ENCODE results near the gene TNNI3. TPM values are rescaled to one million over a fixed set of nuclear protein-coding genes. Genes with fewer than 3 reads are reported as not detected.

TNNI3 gene
- total and polyA plus RNA-seq, 10 of the 15 experiments (the other 5 are each of a cell fraction or from before 2014, with no cell fraction given): not detected

- in situ Hi-C loops (cut with MboI) (no loop called here), intact Hi-C loops (cut with micrococcal nuclease; ENCODE audit: unreplicated experiment) (no loop called here)
- no peak for FAIRE-seq
- Histone ChIP-seq H3K36me3 (ENCODE audit: control insufficient read depth in 2 of 2, insufficient read depth in 2 of 2, low read length in 1 of 2) (peaks cover 0 to 6% of the 10 kb centered on the region in 2 experiments; a peak in 1 of 4 replicates), H3K27me3 (replicated peaks in 1 of 2; ENCODE audit: control insufficient read depth in 2 of 2, insufficient read depth in 2 of 2, low read length in 1 of 2) (no peaks in the 10 kb centered on the region), H3K27ac (ENCODE audit: control insufficient read depth, insufficient read depth) (no peak overlapping the region), H3K79me2 (ENCODE audit: control insufficient read depth, insufficient read depth, low read length) (no peaks in the 10 kb centered on the region), H3K4me1 (ENCODE audit: control insufficient read depth, insufficient read depth, low read length) (no peaks in the 10 kb centered on the region), H3K9me3 (replicated peaks; ENCODE audit: control insufficient read depth, insufficient read depth, low read length) (no peaks in the 10 kb centered on the region; the same call in 2 of the 3 replicates), H4K20me1 (ENCODE audit: control insufficient read depth, insufficient read depth) (no peaks in the 10 kb centered on the region), H3K4me2 (ENCODE audit: control insufficient read depth, insufficient read depth) (no peak overlapping the region), H2AFZ (ENCODE audit: control insufficient read depth, low read depth, low read length) (no peak overlapping the region), H3K4me3 (no peak overlapping the region), H3K9ac (ENCODE audit: control insufficient read depth, insufficient read depth, low read length) (no peak overlapping the region)
- ChIA-PET SMC1A (ENCODE audit: uncharacterized antibody, unreplicated experiment) (no interaction called here), CTCF (interaction anchor here (1.3 kb wide), 1 partner anchor 15 kb away, joined by 3 read pairs; no protein-coding TSS in a partner anchor), RAD21 (ENCODE audit: unreplicated experiment) (no interaction called here), POLR2A (no interaction called here)
- TF ChIP-seq ATF3 (IDR thresholded peaks at IDR 0.05; ENCODE audit: borderline replicate concordance, extremely low read depth, low read depth, low read length) (no peak), NKRF (conservative IDR thresholded peaks at IDR 0.05) (no peak), MTA3 (IDR thresholded peaks at IDR 0.05; ENCODE audit: borderline replicate concordance, low read length) (no peak), CBX3 (IDR thresholded peaks at IDR 0.05; ENCODE audit: borderline replicate concordance, low read depth) (no peak), FOXK2 (IDR thresholded peaks at IDR 0.05) (no peak), ZNF24 (IDR thresholded peaks at IDR 0.05) (no peak), EZH2 (IDR thresholded peaks at IDR 0.05; ENCODE audit: borderline replicate concordance, control insufficient read depth, low read depth, low read length) (no peak), YY1 (IDR thresholded peaks at IDR 0.05; ENCODE audit: low read depth, low read length) (no peak), STAT1 (conservative IDR thresholded peaks at IDR 0.05) (no peak), TCF3 (IDR thresholded peaks at IDR 0.05; ENCODE audit: borderline replicate concordance, insufficient read depth, low read depth, low read length) (no peak), SMAD1 (IDR thresholded peaks at IDR 0.05; ENCODE audit: low read depth, partially characterized antibody) (no peak)
- ATAC-seq: no peak
- DNase-seq (ENCODE audit: low read depth, low spot score): no peak
- WGBS (ENCODE audit: insufficient coverage, insufficient replicate concordance, low lambda C conversion rate, missing lambda C conversion rate): 100% methylated on average over 9 of the region's 9 CpGs
- BruUV-seq (replicated peaks): no TSS peak
Observed at GRCh38 chr19:55103190-55103589, 54.3 kb downstream of the TNNI3 start.

Small RNA genes within 50 kb of the gene (microRNA-seq; reads per million reads assigned to microRNA genes)
- not detected for gene MIR7975

Small RNA genes within 50 kb of the gene (small RNA-seq; reads per million reads assigned to genes)
- gene MIR7975 (not detected), gene RF01210 (not detected)

Other genes with a start within 250 kb of the TNNI3 start
Only the 7 nearest of the 22 such genes appear.
- gene EPS8L1, start 81.9 kb downstream of the TNNI3 start, total RNA-seq (2014; rRNA removed): 0.68 and 1.4 TPM in 2 replicates
- 0.64 and 0.72 TPM in 2 replicates for gene EPS8L1, start 81.9 kb downstream of the TNNI3 start, total RNA-seq (2014; rRNA removed; fragmentation: Illumina TruSeq; extraction: Trizol)
- gene EPS8L1, start 81.9 kb downstream of the TNNI3 start, total RNA-seq (2021): 1.8 and 2.2 TPM in 2 replicates
- 0.71 and 0.82 TPM in 2 replicates for gene EPS8L1, start 81.9 kb downstream of the TNNI3 start, polyA plus RNA-seq (2011; rRNA removed)
- 0.72 TPM in 1 of 2 replicates, not detected in the other for gene EPS8L1, start 81.9 kb downstream of the TNNI3 start, polyA plus RNA-seq (2014; fragmentation: Illumina TruSeq; extraction: Trizol)
- gene EPS8L1, start 81.9 kb downstream of the TNNI3 start, polyA plus RNA-seq (2014; fragmentation: Nextera tagmentation; extraction: Ambion mirVana): not detected
- gene EPS8L1, start 81.9 kb downstream of the TNNI3 start, polyA plus RNA-seq (2014; rRNA removed): 1.5 and 1.8 TPM in 2 replicates
- gene EPS8L1, start 81.9 kb downstream of the TNNI3 start, polyA plus RNA-seq (2016; fragmentation: Nextera tagmentation; extraction: Ambion mirVana): 1 to 10 TPM; 1.2 to 2.1 TPM
- gene PPP1R12C, start 40.1 kb downstream of the TNNI3 start, total RNA-seq (2014; rRNA removed): 51.7 and 66.5 TPM in 2 replicates
- gene PPP1R12C, start 40.1 kb downstream of the TNNI3 start, total RNA-seq (2014; rRNA removed; fragmentation: Illumina TruSeq; extraction: Trizol): 25.2 and 28.2 TPM in 2 replicates
- gene PPP1R12C, start 40.1 kb downstream of the TNNI3 start, total RNA-seq (2021): 76.4 and 84.7 TPM in 2 replicates
- 9.6 and 23.0 TPM in 2 replicates for gene PPP1R12C, start 40.1 kb downstream of the TNNI3 start, polyA plus RNA-seq (2011; rRNA removed)
- gene PPP1R12C, start 40.1 kb downstream of the TNNI3 start, polyA plus RNA-seq (2014; fragmentation: Illumina TruSeq; extraction: Trizol): 3.5 and 18.0 TPM in 2 replicates
- gene PPP1R12C, start 40.1 kb downstream of the TNNI3 start, polyA plus RNA-seq (2014; fragmentation: Nextera tagmentation; extraction: Ambion mirVana): 1 to 10 TPM; 1.4 to 4.7 TPM
- 83.4 and 101 TPM in 2 replicates for gene PPP1R12C, start 40.1 kb downstream of the TNNI3 start, polyA plus RNA-seq (2014; rRNA removed)
- 10 to 100 TPM; 10.5 to 14.8 TPM for gene PPP1R12C, start 40.1 kb downstream of the TNNI3 start, polyA plus RNA-seq (2016; fragmentation: Nextera tagmentation; extraction: Ambion mirVana)
- gene TNNT1, start 8.5 kb downstream of the TNNI3 start, total RNA-seq (2014; rRNA removed): not detected in 2 replicates
- not detected in 2 replicates for gene TNNT1, start 8.5 kb downstream of the TNNI3 start, total RNA-seq (2014; rRNA removed; fragmentation: Illumina TruSeq; extraction: Trizol)
- 0.62 TPM in 1 of 2 replicates, not detected in the other for gene TNNT1, start 8.5 kb downstream of the TNNI3 start, total RNA-seq (2021)
- gene TNNT1, start 8.5 kb downstream of the TNNI3 start, polyA plus RNA-seq (2011; rRNA removed): 0.26 TPM in 1 of 2 replicates, not detected in the other
- not detected in 2 replicates for gene TNNT1, start 8.5 kb downstream of the TNNI3 start, polyA plus RNA-seq (2014; fragmentation: Illumina TruSeq; extraction: Trizol)
- not detected for gene TNNT1, start 8.5 kb downstream of the TNNI3 start, polyA plus RNA-seq (2014; fragmentation: Nextera tagmentation; extraction: Ambion mirVana)
- gene TNNT1, start 8.5 kb downstream of the TNNI3 start, polyA plus RNA-seq (2014; rRNA removed): not detected in 2 replicates
- under 1 TPM in 1 of 2 experiments, not detected in 1; 0.37 TPM for gene TNNT1, start 8.5 kb downstream of the TNNI3 start, polyA plus RNA-seq (2016; fragmentation: Nextera tagmentation; extraction: Ambion mirVana)
- gene DNAAF3, start 8.9 kb upstream of the TNNI3 start, total RNA-seq (2014; rRNA removed): not detected in 2 replicates
- not detected in 2 replicates for gene DNAAF3, start 8.9 kb upstream of the TNNI3 start, total RNA-seq (2014; rRNA removed; fragmentation: Illumina TruSeq; extraction: Trizol)
- gene DNAAF3, start 8.9 kb upstream of the TNNI3 start, total RNA-seq (2021): not detected in 2 replicates
- gene DNAAF3, start 8.9 kb upstream of the TNNI3 start, polyA plus RNA-seq (2011; rRNA removed): not detected in 2 replicates
- gene DNAAF3, start 8.9 kb upstream of the TNNI3 start, polyA plus RNA-seq (2014; fragmentation: Illumina TruSeq; extraction: Trizol): not detected in 2 replicates
- not detected for gene DNAAF3, start 8.9 kb upstream of the TNNI3 start, polyA plus RNA-seq (2014; fragmentation: Nextera tagmentation; extraction: Ambion mirVana)
- not detected in 2 replicates for gene DNAAF3, start 8.9 kb upstream of the TNNI3 start, polyA plus RNA-seq (2014; rRNA removed)
- gene DNAAF3, start 8.9 kb upstream of the TNNI3 start, polyA plus RNA-seq (2016; fragmentation: Nextera tagmentation; extraction: Ambion mirVana): not detected
- gene SYT5, start 22.6 kb upstream of the TNNI3 start, total RNA-seq (2014; rRNA removed): not detected in 2 replicates
- not detected in 2 replicates for gene SYT5, start 22.6 kb upstream of the TNNI3 start, total RNA-seq (2014; rRNA removed; fragmentation: Illumina TruSeq; extraction: Trizol)
- not detected in 2 replicates for gene SYT5, start 22.6 kb upstream of the TNNI3 start, total RNA-seq (2021)
- gene SYT5, start 22.6 kb upstream of the TNNI3 start, polyA plus RNA-seq (2011; rRNA removed): 0.26 TPM in 1 of 2 replicates, not detected in the other
- gene SYT5, start 22.6 kb upstream of the TNNI3 start, polyA plus RNA-seq (2014; fragmentation: Illumina TruSeq; extraction: Trizol): not detected in 2 replicates
- not detected for gene SYT5, start 22.6 kb upstream of the TNNI3 start, polyA plus RNA-seq (2014; fragmentation: Nextera tagmentation; extraction: Ambion mirVana)
- gene SYT5, start 22.6 kb upstream of the TNNI3 start, polyA plus RNA-seq (2014; rRNA removed): 0.09 and 0.79 TPM in 2 replicates
- gene SYT5, start 22.6 kb upstream of the TNNI3 start, polyA plus RNA-seq (2016; fragmentation: Nextera tagmentation; extraction: Ambion mirVana): under 1 TPM in 1 of 2 experiments, not detected in 1; 0.04 TPM
- gene PTPRH, start 51.8 kb upstream of the TNNI3 start, total RNA-seq (2014; rRNA removed): not detected in 2 replicates
- gene PTPRH, start 51.8 kb upstream of the TNNI3 start, total RNA-seq (2014; rRNA removed; fragmentation: Illumina TruSeq; extraction: Trizol): not detected in 2 replicates
- gene PTPRH, start 51.8 kb upstream of the TNNI3 start, total RNA-seq (2021): 0.08 and 0.13 TPM in 2 replicates
- not detected in 2 replicates for gene PTPRH, start 51.8 kb upstream of the TNNI3 start, polyA plus RNA-seq (2011; rRNA removed)
- not detected in 2 replicates for gene PTPRH, start 51.8 kb upstream of the TNNI3 start, polyA plus RNA-seq (2014; fragmentation: Illumina TruSeq; extraction: Trizol)
- not detected for gene PTPRH, start 51.8 kb upstream of the TNNI3 start, polyA plus RNA-seq (2014; fragmentation: Nextera tagmentation; extraction: Ambion mirVana)
- not detected in 2 replicates for gene PTPRH, start 51.8 kb upstream of the TNNI3 start, polyA plus RNA-seq (2014; rRNA removed)
- gene PTPRH, start 51.8 kb upstream of the TNNI3 start, polyA plus RNA-seq (2016; fragmentation: Nextera tagmentation; extraction: Ambion mirVana): not detected
- 3.4 and 3.8 TPM in 2 replicates for gene TMEM86B, start 71.0 kb upstream of the TNNI3 start, total RNA-seq (2014; rRNA removed)
- 1.1 and 1.6 TPM in 2 replicates for gene TMEM86B, start 71.0 kb upstream of the TNNI3 start, total RNA-seq (2014; rRNA removed; fragmentation: Illumina TruSeq; extraction: Trizol)
- gene TMEM86B, start 71.0 kb upstream of the TNNI3 start, total RNA-seq (2021): 6.6 and 8.3 TPM in 2 replicates
- 0.49 and 1.5 TPM in 2 replicates for gene TMEM86B, start 71.0 kb upstream of the TNNI3 start, polyA plus RNA-seq (2011; rRNA removed)
- 0.70 and 1.8 TPM in 2 replicates for gene TMEM86B, start 71.0 kb upstream of the TNNI3 start, polyA plus RNA-seq (2014; fragmentation: Illumina TruSeq; extraction: Trizol)
- 1 to 10 TPM in 1 of 2 experiments, under 1 TPM in 1; 0.26 to 1.2 TPM for gene TMEM86B, start 71.0 kb upstream of the TNNI3 start, polyA plus RNA-seq (2014; fragmentation: Nextera tagmentation; extraction: Ambion mirVana)
- 9.1 and 10.6 TPM in 2 replicates for gene TMEM86B, start 71.0 kb upstream of the TNNI3 start, polyA plus RNA-seq (2014; rRNA removed)
- gene TMEM86B, start 71.0 kb upstream of the TNNI3 start, polyA plus RNA-seq (2016; fragmentation: Nextera tagmentation; extraction: Ambion mirVana): 1 to 10 TPM; 1.7 to 1.9 TPM

Measured in GM12878 (cell line).